HG03520 (cell line): ENCODE data around the gene CNP.
A peak's percentile ranks its signal among the peaks of the same experiment; 100 is the strongest.
"Not testable (repeated sequence)": the region's sequence is repeated elsewhere in the genome, so short reads cannot be mapped to it uniquely, and the experiment has no call there.

ENCODE experiments used
- ATAC-seq: cut with Tn5 transposase; IDR thresholded peaks from one replicate; pipeline ENCODE4 v1.9.1; 2021; ENCODE audit warnings: mild to moderate bottlenecking, moderate library complexity; ENCODE audit not compliant: unreplicated experiment

The CNP gene

DNA sequence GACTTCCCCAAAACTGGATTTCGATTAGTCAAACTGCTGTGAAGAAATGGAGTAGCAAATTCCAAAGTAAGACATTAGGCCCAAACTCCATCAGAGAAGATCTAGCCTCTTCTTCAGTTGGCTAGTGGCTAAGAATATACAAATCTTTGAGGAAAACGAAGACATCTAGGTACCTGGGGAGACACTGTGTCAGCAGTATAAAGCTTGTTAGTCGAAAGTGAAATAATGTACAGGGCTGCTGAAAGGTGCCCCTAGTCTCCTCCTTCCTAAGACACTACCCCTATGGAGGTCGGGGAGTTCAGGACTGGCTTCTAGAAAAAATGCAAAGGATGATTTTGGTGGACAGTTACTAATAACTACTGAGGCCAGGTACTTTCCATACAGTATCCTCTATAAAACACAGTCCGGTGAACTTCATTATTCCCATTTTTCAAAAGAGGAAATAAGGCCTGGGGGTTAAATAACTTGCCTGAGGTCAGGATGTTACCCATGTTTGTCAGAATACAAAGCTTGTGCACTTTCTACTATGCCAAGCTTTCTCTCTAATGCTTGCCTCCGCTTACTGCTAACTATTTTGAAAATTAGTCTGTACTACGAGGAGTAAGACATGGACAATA is 35.7 kb downstream of the CNP start:
- no peak for ATAC-seq

DNA sequence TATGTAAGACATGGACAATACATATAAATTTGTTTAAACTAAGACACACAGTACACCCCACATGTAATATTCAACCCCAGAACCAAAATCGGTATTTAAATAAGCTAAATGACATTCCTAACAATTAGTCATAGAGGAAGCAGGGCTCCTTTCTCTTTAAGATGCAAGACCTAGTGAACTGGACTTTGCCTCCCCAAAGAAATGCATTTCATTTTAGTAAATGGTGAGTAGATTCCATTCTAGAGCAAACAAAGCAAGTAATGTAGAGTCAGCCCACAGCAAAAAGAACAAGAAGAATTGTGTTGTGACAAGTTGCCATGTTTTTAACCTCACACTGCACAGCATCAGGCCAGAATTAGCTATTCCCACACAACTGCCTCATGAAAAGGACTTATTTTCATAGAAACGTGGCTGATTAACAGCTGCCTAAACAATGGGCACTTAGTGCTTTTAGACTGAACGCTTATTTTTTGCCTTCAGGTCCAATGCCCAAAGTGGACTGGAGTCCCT is 36.3 kb downstream of the CNP start:
- no peak for ATAC-seq

DNA sequence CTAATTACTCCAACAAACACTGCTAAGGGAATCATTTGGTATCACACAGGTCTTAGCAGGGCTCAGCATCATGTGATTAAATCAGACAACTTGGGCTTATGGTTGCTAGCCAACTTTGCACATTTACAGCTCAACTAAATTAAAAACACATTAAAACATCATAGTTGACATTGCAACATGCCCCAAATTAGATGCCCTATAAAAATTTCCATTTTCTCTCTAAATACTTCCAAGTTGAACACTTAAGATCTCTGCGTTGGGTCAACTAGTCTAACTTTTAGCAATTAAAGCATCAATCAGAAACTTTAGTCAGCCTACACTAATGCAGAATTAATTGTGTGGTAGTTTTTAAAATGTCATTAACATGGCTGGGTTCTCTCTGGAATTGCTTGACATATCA is 38.6 kb downstream of the CNP start:
- no peak for ATAC-seq

DNA sequence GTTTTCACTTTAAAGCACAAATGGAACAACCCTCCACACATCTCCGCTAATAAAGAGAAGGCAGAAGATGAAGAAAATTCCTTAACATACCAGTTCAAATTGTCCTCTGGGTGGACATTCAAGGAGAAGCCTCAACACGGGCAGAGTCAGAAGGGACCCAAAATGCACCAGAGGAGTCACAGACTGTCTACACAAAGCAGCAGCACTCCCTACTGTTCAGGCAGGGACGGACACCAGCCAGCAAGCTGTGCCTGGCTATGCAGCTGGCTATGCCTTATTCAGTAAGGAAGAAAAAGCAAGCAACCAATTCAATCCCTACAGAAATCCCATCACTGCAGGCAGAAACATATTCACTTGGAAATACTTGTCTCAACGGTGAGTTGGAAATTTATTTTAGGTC is 42.6 kb downstream of the CNP start:
- ATAC-seq = no peak

DNA sequence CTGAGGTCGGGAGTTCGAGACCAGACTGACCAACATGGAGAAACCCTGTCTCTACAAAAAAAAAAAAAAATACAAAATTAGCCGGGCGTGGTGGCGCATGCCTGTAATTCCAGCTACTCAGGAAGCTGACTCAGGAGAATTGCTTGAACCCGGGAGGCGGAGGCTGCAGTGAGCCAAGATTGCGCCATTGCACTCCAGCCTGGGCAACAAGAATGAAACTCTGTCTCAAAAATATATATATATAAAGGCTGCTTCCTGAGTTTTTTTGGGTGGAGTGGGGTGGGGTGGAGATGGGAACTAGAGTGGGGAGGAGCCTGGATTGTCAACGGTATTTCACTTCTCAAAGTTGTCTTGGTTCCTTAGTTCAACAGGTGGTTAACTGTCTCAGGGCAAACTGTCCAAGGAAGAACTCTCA is 43.7 kb downstream of the CNP start:
- ATAC-seq = not testable (repeated sequence)

DNA sequence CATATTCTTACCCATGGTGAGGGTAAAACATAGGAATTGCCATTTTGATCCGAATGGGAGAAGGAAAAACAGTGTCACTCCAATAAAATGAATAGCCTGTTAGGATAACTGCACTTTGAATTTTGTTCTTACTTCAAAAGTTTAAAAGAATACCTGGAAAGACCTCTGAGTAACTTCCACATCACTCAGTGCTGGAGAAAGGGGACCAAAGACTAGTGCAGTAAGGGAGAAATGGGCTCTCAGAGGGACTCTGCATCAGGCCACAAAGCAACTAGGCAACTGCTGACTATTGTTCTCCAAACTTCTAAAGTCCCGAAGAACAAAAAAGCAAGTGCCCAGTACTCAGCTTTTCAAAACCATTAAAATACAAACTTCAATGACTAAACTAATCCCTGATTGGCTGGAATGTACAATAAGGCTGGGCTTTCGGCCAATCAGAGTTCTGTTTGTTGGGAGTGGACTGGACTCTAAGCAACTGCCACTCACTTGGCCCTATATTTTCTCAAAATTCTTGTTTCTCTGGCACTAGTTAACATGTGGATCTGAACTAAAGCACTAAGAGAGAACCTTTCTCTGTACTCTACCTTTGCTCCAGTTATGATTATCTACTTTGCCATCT is 44.4 kb downstream of the CNP start:
- no peak for ATAC-seq

DNA sequence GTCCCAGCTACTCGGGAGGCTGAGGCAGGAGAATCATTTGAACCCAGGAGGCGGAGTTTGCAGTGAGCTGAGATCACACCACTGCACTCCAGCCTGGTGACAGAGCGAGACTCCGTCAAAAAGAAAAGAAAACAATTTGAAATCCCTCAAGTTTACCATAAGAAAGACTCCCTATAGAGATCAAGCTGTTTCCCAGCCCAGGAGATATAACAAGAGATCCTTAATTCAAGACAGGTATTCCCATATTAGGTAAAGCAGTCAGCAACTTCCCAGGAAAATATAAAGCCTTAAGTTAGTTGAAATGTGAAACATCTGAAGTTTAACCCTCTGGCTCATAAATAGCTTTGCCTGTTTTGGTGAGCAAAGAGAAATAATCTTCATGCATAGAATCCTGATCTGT is 45.8 kb downstream of the CNP start:
- ATAC-seq = not testable (repeated sequence)

DNA sequence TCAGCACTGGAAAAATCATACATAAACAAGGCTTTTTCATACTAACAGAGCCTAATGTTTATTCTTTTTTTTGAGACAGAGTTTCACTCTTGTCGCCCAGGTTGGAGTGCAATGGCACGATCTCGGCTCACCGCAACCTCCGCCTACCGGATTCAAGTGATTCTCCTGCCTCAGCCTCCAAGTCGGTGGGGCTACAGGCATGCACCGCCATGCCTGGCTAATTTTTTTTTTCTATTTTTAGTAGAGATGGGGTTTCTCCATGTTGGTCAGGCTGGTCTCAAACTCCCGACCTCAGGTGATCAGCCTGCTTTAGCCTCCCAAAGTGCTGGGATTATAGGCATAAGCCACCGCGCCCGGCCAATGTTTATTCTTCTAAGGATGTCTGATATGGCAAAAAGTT is 47.1 kb downstream of the CNP start:
- not testable (repeated sequence) for ATAC-seq

DNA sequence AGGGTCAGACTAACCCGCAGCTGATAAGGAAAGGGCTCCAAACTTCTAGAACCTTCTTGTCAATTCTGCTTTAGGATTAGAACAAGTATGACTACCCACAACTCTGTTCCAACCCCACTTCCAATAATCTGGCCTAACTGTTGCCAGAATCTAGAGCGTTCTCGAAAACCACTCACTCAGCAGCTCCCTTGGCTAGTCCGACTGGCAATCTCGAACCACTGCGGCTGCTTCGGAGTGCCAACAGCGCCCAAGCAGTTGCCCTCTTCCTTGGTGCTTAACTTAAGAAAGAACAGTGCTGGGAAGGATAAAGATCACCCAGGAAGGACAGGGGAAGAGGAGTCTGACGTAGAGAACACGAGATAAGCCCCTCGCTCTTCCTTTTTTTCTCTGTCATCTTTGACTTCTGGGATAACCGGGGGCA is 49.8 kb downstream of the CNP start:
- no peak for ATAC-seq

DNA sequence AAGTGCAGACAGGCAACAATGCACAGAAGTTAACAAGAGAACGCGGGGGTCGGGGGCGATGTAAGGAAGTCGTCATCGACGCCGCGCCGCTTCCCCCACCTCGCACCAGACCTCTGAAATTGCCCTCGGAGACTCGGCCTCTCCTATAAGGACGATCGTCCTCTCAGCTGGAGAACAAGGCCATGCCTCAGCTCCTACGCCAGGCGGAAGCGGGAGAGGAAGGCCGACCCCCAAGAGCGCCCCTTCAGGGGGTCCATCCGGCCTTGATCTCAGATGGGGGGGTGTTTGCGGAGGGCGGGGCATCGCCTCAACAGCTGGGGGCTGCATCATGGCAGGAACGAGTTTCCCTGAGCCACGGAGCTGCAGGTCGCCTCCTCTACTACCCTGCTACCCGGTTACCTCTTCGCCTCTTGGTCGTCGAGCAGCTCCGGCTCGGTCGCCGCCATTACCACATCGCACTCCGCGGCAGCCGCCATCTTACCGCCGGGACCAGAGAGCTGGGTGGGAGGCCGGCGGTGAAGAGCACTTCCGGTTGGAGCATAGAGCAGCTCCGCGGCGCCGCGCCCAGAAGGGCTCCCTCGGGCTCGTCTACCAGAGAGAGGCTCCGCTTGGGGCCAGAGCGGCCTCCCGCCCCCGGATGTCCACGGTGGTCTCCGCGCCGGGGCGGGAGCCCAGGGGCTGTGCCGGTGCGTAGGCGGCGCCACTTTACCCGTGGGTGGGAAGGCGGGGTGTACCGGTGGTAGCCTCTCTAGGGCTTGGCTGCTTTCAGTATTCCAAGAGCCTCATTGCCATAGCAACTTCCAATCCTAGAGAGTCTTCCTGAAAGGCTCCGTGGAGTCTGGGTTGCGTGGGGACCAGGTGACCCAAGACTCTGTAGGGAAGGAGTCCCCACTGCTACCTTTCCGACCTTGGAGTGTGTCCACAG is 50.6 kb downstream of the CNP start, which contains the start of gene DNAJC7:
Gene DNAJC7, minus strand, starts transcription at position 499 of the 925 bp plus-strand sequence. Its CDS starts 23 bp downstream, at position 476.
- ATAC-seq = peak; percentile 65

DNA sequence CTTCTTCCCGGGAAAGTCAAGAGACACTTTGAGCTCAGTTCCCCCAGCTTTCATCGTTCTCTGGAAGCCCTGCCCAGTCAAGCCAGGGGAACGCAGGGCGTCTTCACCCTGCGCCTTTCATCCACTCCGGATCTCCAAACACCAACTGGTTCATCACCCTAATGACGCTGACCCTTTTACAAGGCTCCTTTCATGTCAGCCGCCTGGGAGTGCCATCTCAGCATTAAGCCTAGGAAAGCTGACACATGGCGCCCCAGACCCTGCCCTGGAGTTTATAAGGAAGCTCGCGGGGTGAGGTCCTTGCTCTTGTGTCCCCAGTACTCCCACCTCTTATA is 51.2 kb downstream of the CNP start:
- ATAC-seq = no peak

DNA sequence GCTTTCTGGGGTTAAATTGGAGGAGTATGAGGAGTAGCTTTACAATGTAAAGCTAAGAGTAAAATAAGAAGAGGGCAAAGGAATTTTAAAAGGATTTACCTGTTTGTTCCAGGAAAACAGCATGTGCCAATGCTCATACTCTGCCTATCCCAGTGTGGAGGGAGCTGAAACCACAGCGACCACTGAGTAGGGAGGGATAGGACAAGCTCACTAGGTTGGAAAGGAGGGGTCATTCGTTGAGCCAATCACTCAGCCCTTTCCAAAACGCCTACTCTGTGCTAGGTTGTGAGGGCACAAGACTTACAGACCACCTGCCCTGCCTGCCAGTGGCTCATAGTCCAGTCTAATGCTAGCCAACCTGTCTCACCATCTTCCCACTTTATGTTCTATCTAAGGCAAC is 51.7 kb downstream of the CNP start:
- ATAC-seq = no peak

DNA sequence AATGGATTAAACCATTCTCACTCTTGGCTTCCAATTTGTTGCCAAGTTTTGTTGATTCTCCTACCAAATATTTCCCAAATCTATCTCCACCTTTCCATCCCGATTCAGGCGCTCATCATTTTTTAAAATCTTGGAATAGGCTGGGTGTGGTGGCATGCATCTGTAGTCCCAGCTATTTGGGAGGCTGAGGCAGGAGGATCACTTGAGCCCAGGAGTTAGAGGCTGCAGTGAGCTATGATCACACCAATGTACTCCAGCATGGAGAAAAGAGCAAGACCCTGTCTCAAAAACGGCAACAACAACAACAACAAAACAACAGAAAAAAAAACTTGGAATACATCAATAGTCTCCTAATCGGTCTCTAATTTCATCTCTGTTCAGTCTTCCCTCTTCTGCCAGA is 52.4 kb downstream of the CNP start:
- no peak for ATAC-seq

DNA sequence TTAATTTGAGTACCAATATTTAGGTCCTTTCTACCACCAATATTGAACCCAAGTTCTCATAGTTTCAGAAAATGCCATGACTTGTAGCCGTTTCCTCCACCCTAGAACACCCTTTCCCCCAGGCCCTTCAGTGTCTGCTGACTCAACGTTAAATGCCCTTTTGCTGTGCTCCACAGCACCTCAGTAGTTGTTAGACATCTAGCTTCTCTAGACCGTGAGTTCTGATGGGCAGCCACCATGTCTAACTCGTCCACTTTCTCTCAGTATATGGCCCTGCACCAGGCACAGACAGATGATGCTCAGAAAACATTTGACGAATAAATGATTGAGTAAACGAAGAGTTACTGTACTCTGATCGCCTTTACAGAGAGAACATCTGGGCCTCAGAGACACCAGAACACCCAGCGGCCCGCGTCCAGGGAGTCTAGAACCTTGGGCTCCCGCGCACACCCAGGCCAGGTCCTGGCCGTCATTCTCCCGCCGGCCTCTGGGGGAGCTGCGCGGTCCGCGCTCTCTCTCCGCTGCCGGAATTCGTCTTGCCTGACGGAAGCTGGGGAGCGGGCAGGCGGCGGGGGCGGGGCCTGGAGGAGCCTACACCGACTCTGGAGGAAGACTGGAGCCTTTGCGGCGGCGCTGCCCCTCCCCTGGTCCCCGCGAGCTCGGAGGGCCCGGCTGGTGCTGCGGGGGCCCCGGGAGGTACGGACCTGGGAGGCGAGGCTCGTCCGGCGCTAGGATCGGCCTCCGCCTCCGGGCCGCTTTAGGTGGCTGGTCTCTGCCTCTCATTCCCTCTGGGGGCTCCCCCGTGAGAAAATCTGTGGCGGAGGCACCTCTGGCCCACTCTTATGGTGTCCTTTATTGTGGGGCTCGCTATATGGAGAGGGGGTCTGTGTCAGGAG is 53.2 kb downstream of the CNP start, which contains the start of gene NKIRAS2:
Gene NKIRAS2, plus strand, starts transcription at position 582 of the 896 bp plus-strand sequence. CDS start 1,488 bp downstream, outside the sequence.
- ATAC-seq = peak; percentile 60

DNA sequence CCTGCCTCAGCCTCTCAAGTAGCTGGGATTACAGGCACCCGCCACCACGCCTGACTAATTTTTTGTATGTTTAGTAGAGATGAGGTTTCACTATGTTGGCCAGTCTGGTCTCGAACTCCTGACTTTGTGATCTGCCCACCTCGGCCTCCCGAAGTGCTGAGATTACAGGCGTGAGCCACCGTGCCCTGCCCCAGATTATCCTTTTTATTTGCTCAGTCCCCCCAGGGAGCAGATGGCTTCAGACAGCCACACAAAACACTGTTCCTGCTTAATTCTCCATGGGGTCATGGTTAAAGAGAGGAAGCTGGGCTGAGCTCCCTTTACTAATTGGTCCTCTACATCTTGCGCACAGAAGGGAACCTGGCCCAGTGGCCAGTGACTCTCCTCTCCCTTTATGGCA is 54.2 kb downstream of the CNP start:
- not testable (repeated sequence) for ATAC-seq

DNA sequence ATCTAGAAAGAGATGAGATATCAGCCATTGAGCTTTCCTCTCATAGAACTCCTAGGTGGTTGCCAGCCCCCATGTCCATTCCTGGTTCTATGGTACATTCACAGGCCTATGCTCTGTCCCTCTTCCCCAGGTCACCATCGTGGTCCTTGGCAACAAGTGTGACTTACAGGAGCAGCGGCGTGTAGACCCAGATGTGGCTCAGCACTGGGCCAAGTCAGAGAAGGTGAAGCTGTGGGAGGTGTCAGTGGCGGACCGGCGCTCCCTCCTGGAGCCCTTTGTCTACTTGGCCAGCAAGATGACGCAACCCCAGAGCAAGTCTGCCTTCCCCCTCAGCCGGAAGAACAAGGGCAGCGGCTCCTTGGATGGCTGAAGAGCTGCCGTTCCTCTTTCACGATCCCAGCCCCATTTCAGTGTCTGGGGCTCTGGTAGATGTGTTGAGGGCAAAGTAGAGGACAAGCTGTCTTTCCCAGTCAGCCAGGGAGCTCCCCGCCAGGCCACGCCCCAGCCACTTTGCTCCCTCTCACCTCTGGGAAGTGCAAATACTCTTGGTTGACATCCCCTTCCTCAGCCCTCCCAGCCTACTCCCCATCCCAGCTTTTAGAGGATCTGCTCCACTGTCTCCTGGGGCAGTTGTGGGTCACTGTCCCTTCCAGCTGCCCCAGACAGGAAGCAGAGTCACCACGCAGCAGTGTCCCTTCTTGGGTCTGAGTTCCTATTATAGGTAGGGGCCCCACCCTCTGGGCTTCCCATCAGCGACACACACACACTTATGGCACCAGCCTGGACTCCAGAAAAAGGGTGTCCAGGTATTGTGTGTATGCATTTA is 57.1 kb downstream of the CNP start:
- ATAC-seq = no peak

DNA sequence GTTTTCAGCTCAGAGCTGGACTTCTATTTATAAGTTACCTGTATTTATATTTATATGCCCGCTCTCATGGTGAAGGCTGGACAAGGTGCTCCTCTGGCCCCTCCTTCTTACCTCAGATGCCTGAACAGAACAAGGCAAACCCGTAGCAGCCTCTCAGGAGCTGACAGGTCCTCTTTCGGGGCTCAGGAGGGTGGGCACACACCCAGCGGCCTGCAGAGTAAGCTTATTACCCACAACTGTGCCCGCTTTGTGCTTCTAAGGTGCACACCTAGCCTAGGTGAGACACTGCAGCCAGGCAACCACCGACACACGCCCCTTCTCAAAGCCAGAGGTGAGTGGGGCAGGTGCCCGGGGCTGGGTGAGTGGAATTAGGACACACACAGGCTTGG is 58.6 kb downstream of the CNP start:
- no peak for ATAC-seq

DNA sequence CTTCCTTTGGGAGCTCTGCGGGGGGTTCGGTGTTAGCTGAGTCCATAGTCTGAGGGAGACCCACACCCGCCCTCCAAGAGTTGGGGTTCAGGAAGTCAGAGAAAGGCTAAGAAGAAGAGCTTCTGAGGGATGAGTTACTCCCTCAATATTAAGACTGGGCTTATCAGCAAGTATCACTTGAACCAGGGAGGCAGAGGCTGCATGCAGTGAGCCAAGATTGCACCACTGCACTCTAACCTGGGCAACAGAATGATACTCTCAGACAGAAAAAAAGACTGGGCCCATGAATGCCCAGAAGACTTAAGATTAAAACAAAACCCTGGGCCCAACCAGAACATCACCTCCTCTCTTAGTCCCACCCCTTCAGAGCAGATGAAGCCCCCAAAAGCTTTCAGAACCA is 59.3 kb downstream of the CNP start:
- ATAC-seq = no peak

DNA sequence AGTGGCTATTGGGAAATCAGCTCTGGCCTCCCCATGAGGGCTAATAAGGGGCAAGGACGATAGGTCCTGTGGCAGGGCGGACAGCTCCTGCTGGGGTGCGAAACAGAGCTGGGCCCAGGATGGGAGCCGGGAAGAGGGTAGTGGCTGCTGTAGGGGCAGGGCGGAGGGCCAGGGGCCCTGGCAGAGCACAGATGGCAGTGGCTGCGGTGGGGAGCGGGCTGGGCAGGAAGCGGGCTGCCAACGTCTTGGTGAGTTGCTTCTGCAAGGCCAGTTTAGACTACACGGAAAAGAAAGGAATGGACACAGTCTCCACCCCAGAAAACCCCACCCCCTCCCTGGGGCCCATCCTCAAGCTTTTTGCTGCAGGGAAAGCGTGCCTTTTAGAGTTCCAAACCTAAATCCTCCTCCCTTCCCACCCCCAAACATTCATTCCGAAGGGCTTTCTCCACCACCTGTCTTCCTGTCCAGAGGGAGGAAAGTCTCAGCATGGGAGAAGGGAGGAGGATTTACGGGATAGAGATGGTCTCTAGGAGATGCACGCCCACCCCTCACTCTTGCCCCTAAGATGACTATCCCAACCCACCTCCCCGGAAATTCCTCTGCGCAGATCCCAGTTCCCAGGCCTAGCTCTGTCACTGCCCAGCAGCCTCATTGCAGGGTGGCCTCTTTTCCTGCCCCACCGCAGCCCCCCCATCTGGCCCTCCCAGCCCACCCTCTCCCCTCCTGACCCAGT is 60.4 kb downstream of the CNP start:
- ATAC-seq = no peak
